Upper lobe of left lung (tissue), 6 donors: ENCODE data around the gene TMCO2. TPM values are rescaled to one million over a fixed set of nuclear protein-coding genes. Genes with fewer than 3 reads are reported as not detected.
"Not testable (repeated sequence)": the region's sequence is repeated elsewhere in the genome, so short reads cannot be mapped to it uniquely, and the experiment has no call there.

Source experiments
- ATAC-seq, 2 donors: fragments of 200-7000 bp; cut with Tn5 transposase; one replicate each; pipeline ENCODE4 v1.9.1; 2022; ENCODE audit warnings: mild to moderate bottlenecking in 2 of 2, moderate library complexity in 2 of 2; ENCODE audit not compliant: low FRiP score in 2 of 2
- DNase-seq, 2 donors: peaks; one replicate each; pipeline ENCODE4 v3.0.0-alpha.2; 2019 to 2020
- H3K27ac ChIP-seq, 4 donors: fragments of 200-600 bp; sonication (generic); one replicate each; pipeline ENCODE4 v1.5.1; 2016 to 2019
- H3K27me3 ChIP-seq, 4 donors: fragments of 200-600 bp; sonication (generic); one replicate each; pipeline ENCODE4 v1.5.1; 2017 to 2019
- H3K36me3 ChIP-seq, 4 donors: fragments of 200-600 bp; sonication (generic); one replicate each; pipeline ENCODE4 v1.5.1; 2016 to 2019
- H3K4me1 ChIP-seq, 4 donors: fragments of 200-600 bp; sonication (generic); one replicate each; pipeline ENCODE4 v1.5.1; 2018 to 2019
- H3K4me3 ChIP-seq, 4 donors: fragments of 200-600 bp; sonication (generic); one replicate each; pipeline ENCODE4 v1.5.1; 2017 to 2019; ENCODE audit warnings: mild to moderate bottlenecking in 2 of 4, moderate library complexity in 1 of 4
- H3K9me3 ChIP-seq, 4 donors: fragments of 200-600 bp; sonication (generic); one replicate each; pipeline ENCODE4 v1.5.1; 2018 to 2019
- CTCF ChIP-seq, 6 experiments: fragments of 450-650 bp in 4 of 6; fragments of 200-600 bp in 2 of 6; sonication (generic) in 2 of 6; IDR thresholded peaks; one replicate each; pipeline ENCODE4 v1.5.1; 2016 to 2019; ENCODE audit warnings: antibody characterized with exemption in 6 of 6
- EP300 ChIP-seq, 4 donors: sonication (generic); formaldehyde crosslinking; IDR thresholded peaks; one replicate each; pipeline ENCODE4 v1.5.1; 2017; ENCODE audit warnings: antibody characterized with exemption in 4 of 4, control low read depth in 2 of 4
- POLR2A ChIP-seq, 4 donors: fragments of 450-650 bp; IDR thresholded peaks; one replicate each; pipeline ENCODE4 v1.5.1; 2016 to 2017; ENCODE audit warnings: antibody characterized with exemption in 4 of 4, mild to moderate bottlenecking in 2 of 4
- POLR2AphosphoS5 ChIP-seq, 2 donors: sonication (generic); formaldehyde crosslinking; IDR thresholded peaks; one replicate each; pipeline ENCODE4 v1.5.1; 2017; ENCODE audit warnings: antibody characterized with exemption in 2 of 2
- WGBS, 2 donors: methylation state at CpG; one replicate each; pipeline ENCODE4 v1.1.5; 2017 to 2018; 5-methylcytosine and 5-hydroxymethylcytosine counted together
- total RNA-seq, 6 donors: library from RNA; depleted of rRNA in 4 of 6; stranded (reverse); fragments of >200 nt in 4 of 6; gene quantifications; one replicate each; pipeline versions ENCODE4 v1.1.0 to v1.2.1, GENCODE V29; 2016 to 2021
- donor health status: DM: no; HTN: no; CAD: no; lungs with moderate emphysema.
- donor health status: DM: no; HTN: yes; CAD: no; lungs with severe emphysema.

The TMCO2 gene
- total RNA-seq, 6 donors from 2014 or later, result not detected

- H3K4me3 ChIP-seq, result no peak overlapping the region
- no peak for ATAC-seq
- TF ChIP-seq EP300 (IDR thresholded peaks at IDR 0.05) (no peak), POLR2A (IDR thresholded peaks at IDR 0.05) (no peak), POLR2AphosphoS5 (IDR thresholded peaks at IDR 0.05) (no peak), CTCF (IDR thresholded peaks at IDR 0.05) (no peak)
- no peak for DNase-seq
- peaks cover 0 to 26% (median 0%) of the 10 kb centered on the region in 4 donors for H3K36me3 ChIP-seq
- H3K9me3 ChIP-seq, result no peaks in the 10 kb centered on the region
- WGBS, 2 donors, result 95 to 98% methylated on average over 5 of the region's 5 CpGs
- H3K4me1 ChIP-seq, result no peaks in the 10 kb centered on the region
- H3K27me3 ChIP-seq, result no peaks in the 10 kb centered on the region
- no peak overlapping the region for H3K27ac ChIP-seq
These were observed 29.4 kb upstream of the TMCO2 start for GRCh38 chr1:40218333-40218732.

- H3K4me3 ChIP-seq, H3K27me3 ChIP-seq, H3K4me1 ChIP-seq, DNase-seq, H3K9me3 ChIP-seq, H3K27ac ChIP-seq, ATAC-seq: not testable (repeated sequence)
- peaks cover 0 to 23% (median 0%) of the 10 kb centered on the region in 4 donors for H3K36me3 ChIP-seq
- WGBS, 2 donors, result 95% methylated on average over 18 of the region's 18 CpGs
These were observed 26.2 kb upstream of the TMCO2 start for GRCh38 chr1:40221471-40221905.

- no peaks in the 10 kb centered on the region for H3K4me1 ChIP-seq
- 73 to 85% methylated on average over 3 of the region's 3 CpGs for WGBS, 2 donors
- H3K4me3 ChIP-seq, result no peak overlapping the region
- DNase-seq, result no peak
- TF ChIP-seq POLR2AphosphoS5 (IDR thresholded peaks at IDR 0.05) (no peak), CTCF (IDR thresholded peaks at IDR 0.05) (no peak), POLR2A (IDR thresholded peaks at IDR 0.05) (no peak), EP300 (IDR thresholded peaks at IDR 0.05) (no peak)
- ATAC-seq, result no peak
- no peak overlapping the region for H3K27ac ChIP-seq
- H3K27me3 ChIP-seq, result no peaks in the 10 kb centered on the region
- peaks cover 0 to 23% (median 0%) of the 10 kb centered on the region in 4 donors for H3K36me3 ChIP-seq
- H3K9me3 ChIP-seq, result no peaks in the 10 kb centered on the region
These were observed 25.6 kb upstream of the TMCO2 start for GRCh38 chr1:40221977-40222772.

- Histone ChIP-seq H3K27me3 (no peaks in the 10 kb centered on the region), H3K36me3 (peaks cover 0 to 20% (median 2%) of the 10 kb centered on the region in 4 donors), H3K27ac (no peak overlapping the region), H3K4me1 (no peaks in the 10 kb centered on the region), H3K9me3 (no peaks in the 10 kb centered on the region), H3K4me3 (no peak overlapping the region)
- TF ChIP-seq POLR2AphosphoS5 (IDR thresholded peaks at IDR 0.05), result no peak
- no peak for TF ChIP-seq EP300 (IDR thresholded peaks at IDR 0.05)
- no peak for TF ChIP-seq POLR2A (IDR thresholded peaks at IDR 0.05)
- TF ChIP-seq CTCF (IDR thresholded peaks at IDR 0.05), result no peak
- 92 to 95% methylated on average over 6 of the region's 6 CpGs for WGBS, 2 donors
- ATAC-seq, result no peak
- DNase-seq, result no peak
These were observed 23.7 kb upstream of the TMCO2 start for GRCh38 chr1:40224040-40224439.

GRCh38 chr1:40226192-40226591, 21.5 kb upstream of the TMCO2 start:
- ATAC-seq, result no peak
- no peak for DNase-seq
- H3K36me3 ChIP-seq, result peaks cover 0 to 34% (median 4%) of the 10 kb centered on the region in 4 donors
- H3K27me3 ChIP-seq, result no peaks in the 10 kb centered on the region
- 95 to 97% methylated on average over 3 of the region's 3 CpGs for WGBS, 2 donors
- no peaks in the 10 kb centered on the region for H3K4me1 ChIP-seq
- H3K4me3 ChIP-seq, result no peak overlapping the region
- TF ChIP-seq EP300 (IDR thresholded peaks at IDR 0.05) (no peak), POLR2A (IDR thresholded peaks at IDR 0.05) (no peak), CTCF (IDR thresholded peaks at IDR 0.05) (no peak), POLR2AphosphoS5 (IDR thresholded peaks at IDR 0.05) (no peak)
- H3K9me3 ChIP-seq, result no peaks in the 10 kb centered on the region
- no peak overlapping the region for H3K27ac ChIP-seq
